SK-N-SH treated with all-trans-retinoic acid at 6 μM for 48 hours (cell line): ENCODE data around the gene ACTR3.

Source experiments
- ATAC-seq: fragments of 200-7000 bp; cut with Tn5 transposase; 3 replicates; pipeline ENCODE4 v1.9.1; 2020; ENCODE audit warnings: mild to moderate bottlenecking, moderate library complexity
- BACH2 ChIP-seq: fragments of 250-450 bp; sonication (Bioruptor Pico); IDR thresholded peaks from 2 replicates; pipeline ENCODE4 v1.9.0; 2021; ENCODE audit warnings: mild to moderate bottlenecking, borderline replicate concordance
- CSDC2 ChIP-seq: fragments of 250-450 bp; sonication (Bioruptor Pico); IDR thresholded peaks from 2 replicates; pipeline ENCODE4 v1.5.0; 2020; ENCODE audit warnings: mild to moderate bottlenecking, moderate library complexity
- CSRNP3 ChIP-seq: fragments of 250-450 bp; sonication (Bioruptor Pico); IDR thresholded peaks from 2 replicates; pipeline ENCODE4 v1.5.1; 2021; ENCODE audit warnings: mild to moderate bottlenecking, moderate library complexity
- ISL1 ChIP-seq: fragments of 250-450 bp; sonication (Bioruptor Pico); IDR thresholded peaks from 2 replicates; pipeline ENCODE4 v2.1.2; 2022; ENCODE audit warnings: mild to moderate bottlenecking, moderate library complexity
- OSR1 ChIP-seq: fragments of 250-450 bp; sonication (Bioruptor Pico); IDR thresholded peaks from 2 replicates; pipeline ENCODE4 v1.8.0; 2022; ENCODE audit warnings: moderate library complexity, mild to moderate bottlenecking, inconsistent platforms
- POU6F1 ChIP-seq: fragments of 250-450 bp; sonication (Bioruptor Pico); IDR thresholded peaks from 2 replicates; pipeline ENCODE4 v1.8.0; 2021; ENCODE audit warnings: low read depth, mild to moderate bottlenecking, moderate library complexity, borderline replicate concordance
- PPARA ChIP-seq: fragments of 250-450 bp; sonication (Bioruptor Pico); IDR thresholded peaks from 2 replicates; pipeline ENCODE4 v1.5.0; 2020; ENCODE audit warnings: mild to moderate bottlenecking, borderline replicate concordance
- SNAI2 ChIP-seq: fragments of 250-450 bp; sonication (Bioruptor Pico); IDR thresholded peaks from 2 replicates; pipeline ENCODE4 v1.5.0; 2020; ENCODE audit warnings: mild to moderate bottlenecking, moderate library complexity
- TCF4 ChIP-seq: fragments of 250-450 bp; sonication (Bioruptor Pico); IDR thresholded peaks from 2 replicates; pipeline ENCODE4 v1.8.0; 2021; ENCODE audit warnings: mild to moderate bottlenecking, moderate library complexity, borderline replicate concordance
- TOX ChIP-seq: fragments of 250-450 bp; sonication (Bioruptor Pico); IDR thresholded peaks from 2 replicates; pipeline ENCODE4 v1.8.0; 2021; ENCODE audit warnings: mild to moderate bottlenecking, moderate library complexity, borderline replicate concordance
- TSHZ2 ChIP-seq: fragments of 250-450 bp; sonication (Bioruptor Pico); IDR thresholded peaks from 2 replicates; pipeline ENCODE4 v1.5.0; 2020; ENCODE audit warnings: mild to moderate bottlenecking, moderate library complexity
- ZFP3 ChIP-seq: fragments of 250-450 bp; sonication (Bioruptor Pico); IDR thresholded peaks from 2 replicates; pipeline ENCODE4 v1.5.0; 2020; ENCODE audit warnings: mild to moderate bottlenecking, moderate library complexity
- ZFP30 ChIP-seq: fragments of 450-650 bp; formaldehyde crosslinking; IDR thresholded peaks from 2 replicates; pipeline ENCODE4 v1.5.0; 2022; ENCODE audit warnings: mild to moderate bottlenecking, moderate library complexity
- ZNF565 ChIP-seq: fragments of 450-650 bp; formaldehyde crosslinking; conservative IDR thresholded peaks from 2 replicates; pipeline ENCODE4 v1.5.0; 2020; ENCODE audit warnings: low read depth, mild to moderate bottlenecking, moderate library complexity
- ZNF70 ChIP-seq: fragments of 450-650 bp; formaldehyde crosslinking; IDR thresholded peaks from 2 replicates; pipeline ENCODE4 v1.5.0; 2020; ENCODE audit warnings: mild to moderate bottlenecking, moderate library complexity
- ZNF8 ChIP-seq: fragments of 450-650 bp; formaldehyde crosslinking; IDR thresholded peaks from 2 replicates; pipeline ENCODE4 v1.5.0; 2020; ENCODE audit warnings: mild to moderate bottlenecking, moderate library complexity
- TF ChIP-seq, protein P1 (sequence below): fragments of 250-450 bp; sonication (Bioruptor Pico); IDR thresholded peaks from 2 replicates; pipeline ENCODE4 v1.5.1; 2020; ENCODE audit warnings: low read depth, mild to moderate bottlenecking, moderate library complexity

ACTR3 gene

GRCh38 chr2:113922335-113922734 is 32.4 kb downstream of the ACTR3 start:
- ATAC-seq: no peak
- TF ChIP-seq ZFP3 (CRISPR knock-in tag) (no peak), PPARA (CRISPR knock-in tag) (no peak), SNAI2 (CRISPR knock-in tag) (no peak), ZNF8 (no peak), TCF4 (CRISPR knock-in tag) (no peak), ZNF565 (CRISPR knock-in tag) (no peak), OSR1 (CRISPR knock-in tag) (no peak), TSHZ2 (CRISPR knock-in tag) (no peak)
- TF ChIP-seq, all 23 proteins: peak for 0

- no peak for ATAC-seq
- TF ChIP-seq ZFP30 (no peak), TOX (CRISPR knock-in tag) (no peak), CSDC2 (CRISPR knock-in tag) (no peak), ZNF565 (CRISPR knock-in tag) (no peak), ZFP3 (CRISPR knock-in tag) (no peak), TSHZ2 (CRISPR knock-in tag) (no peak), ZNF70 (CRISPR knock-in tag) (no peak), PPARA (CRISPR knock-in tag) (no peak), CSRNP3 (CRISPR knock-in tag) (no peak)
- TF ChIP-seq, protein P1, sequence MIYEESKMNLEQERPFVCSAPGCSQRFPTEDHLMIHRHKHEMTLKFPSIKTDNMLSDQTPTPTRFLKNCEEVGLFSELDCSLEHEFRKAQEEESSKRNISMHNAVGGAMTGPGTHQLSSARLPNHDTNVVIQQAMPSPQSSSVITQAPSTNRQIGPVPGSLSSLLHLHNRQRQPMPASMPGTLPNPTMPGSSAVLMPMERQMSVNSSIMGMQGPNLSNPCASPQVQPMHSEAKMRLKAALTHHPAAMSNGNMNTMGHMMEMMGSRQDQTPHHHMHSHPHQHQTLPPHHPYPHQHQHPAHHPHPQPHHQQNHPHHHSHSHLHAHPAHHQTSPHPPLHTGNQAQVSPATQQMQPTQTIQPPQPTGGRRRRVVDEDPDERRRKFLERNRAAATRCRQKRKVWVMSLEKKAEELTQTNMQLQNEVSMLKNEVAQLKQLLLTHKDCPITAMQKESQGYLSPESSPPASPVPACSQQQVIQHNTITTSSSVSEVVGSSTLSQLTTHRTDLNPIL (CRISPR knock-in tag): no peak
- TF ChIP-seq, all 23 proteins: peak for 0
Observed at GRCh38 chr2:113922784-113923183, 32.9 kb downstream of the ACTR3 start.

DNA sequence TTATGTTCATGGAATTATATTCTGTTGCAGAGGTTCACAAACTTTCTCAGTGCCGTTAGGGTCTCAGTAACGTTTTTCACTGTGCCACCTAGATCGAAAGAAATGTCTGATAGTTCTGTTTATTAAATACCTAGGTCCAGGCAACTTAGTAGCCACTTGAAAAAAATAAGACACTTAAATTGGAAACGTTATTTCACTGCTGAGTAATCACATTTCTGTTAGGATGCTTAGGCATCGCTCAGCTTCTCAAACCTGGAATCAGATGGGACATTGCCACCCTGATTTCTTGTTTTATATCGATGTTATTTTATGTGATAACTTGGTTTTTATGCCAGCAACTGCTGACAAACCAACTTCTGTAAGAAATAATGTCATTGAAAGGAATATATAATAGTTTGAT is 36.0 kb downstream of the ACTR3 start:
- TF ChIP-seq BACH2 (CRISPR knock-in tag): no peak
- TF ChIP-seq PPARA (CRISPR knock-in tag): no peak
- no peak for ATAC-seq

GRCh38 chr2:113926314-113926713 is 36.4 kb downstream of the ACTR3 start:
- ATAC-seq: no peak

More at GRCh38 chr2:113926314-113926713, 36.4 kb downstream of the ACTR3 start:
- no peak for TF ChIP-seq ZNF565 (CRISPR knock-in tag)
- TF ChIP-seq TCF4 (CRISPR knock-in tag): no peak
- TF ChIP-seq BACH2 (CRISPR knock-in tag): no peak
- TF ChIP-seq ISL1 (CRISPR knock-in tag): no peak
- TF ChIP-seq POU6F1 (CRISPR knock-in tag): no peak
- no peak for TF ChIP-seq ZFP30
- no peak for TF ChIP-seq OSR1 (CRISPR knock-in tag)
- TF ChIP-seq TSHZ2 (CRISPR knock-in tag): no peak
